CD4-positive, alpha-beta T cell treated with Interleukin-2 at 100 ng/mL for 4 hours (primary cell): ENCODE measurements around the gene GLRX.

ENCODE experiments used
- DNase-seq: peaks from one replicate; pipeline ENCODE4 v3.0.0-alpha.2; 2020; ENCODE audit warnings: low spot score

Gene GLRX

DNA sequence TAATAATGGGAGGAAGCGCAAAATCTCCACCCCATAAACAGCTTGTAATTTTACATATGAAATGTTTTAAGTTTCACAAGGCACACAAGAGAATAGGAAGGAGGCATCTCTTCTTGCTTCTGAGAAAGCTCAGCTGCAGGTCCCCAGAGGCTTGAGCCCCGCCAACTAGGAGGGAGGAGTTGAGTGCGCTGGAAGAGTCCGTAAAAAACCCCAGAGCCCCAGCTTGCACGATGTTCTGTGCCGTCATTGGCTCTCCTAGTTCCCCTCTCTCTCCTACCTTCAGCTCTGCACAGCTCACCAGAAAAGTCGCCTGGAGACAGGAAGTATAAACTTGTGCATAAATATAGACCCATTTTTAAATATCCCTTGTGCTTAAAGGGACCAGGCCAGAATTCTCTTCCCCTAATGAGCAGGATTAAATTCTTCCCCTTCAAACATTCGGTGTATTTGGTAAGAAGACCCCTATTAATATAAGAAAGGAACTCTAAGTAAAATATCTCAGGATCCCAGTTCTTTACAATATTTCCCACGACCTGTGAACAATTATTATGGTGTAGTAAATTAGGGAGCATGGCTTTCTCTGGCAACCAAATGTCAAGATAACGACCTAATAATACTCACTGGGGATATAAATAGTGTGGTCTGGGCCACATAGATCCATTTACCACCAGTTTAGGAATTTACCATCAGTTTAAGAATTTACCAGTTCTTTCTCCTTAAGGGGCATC is 13.7 kb downstream of the GLRX start:
- DNase-seq, result peak; percentile 89

DNA sequence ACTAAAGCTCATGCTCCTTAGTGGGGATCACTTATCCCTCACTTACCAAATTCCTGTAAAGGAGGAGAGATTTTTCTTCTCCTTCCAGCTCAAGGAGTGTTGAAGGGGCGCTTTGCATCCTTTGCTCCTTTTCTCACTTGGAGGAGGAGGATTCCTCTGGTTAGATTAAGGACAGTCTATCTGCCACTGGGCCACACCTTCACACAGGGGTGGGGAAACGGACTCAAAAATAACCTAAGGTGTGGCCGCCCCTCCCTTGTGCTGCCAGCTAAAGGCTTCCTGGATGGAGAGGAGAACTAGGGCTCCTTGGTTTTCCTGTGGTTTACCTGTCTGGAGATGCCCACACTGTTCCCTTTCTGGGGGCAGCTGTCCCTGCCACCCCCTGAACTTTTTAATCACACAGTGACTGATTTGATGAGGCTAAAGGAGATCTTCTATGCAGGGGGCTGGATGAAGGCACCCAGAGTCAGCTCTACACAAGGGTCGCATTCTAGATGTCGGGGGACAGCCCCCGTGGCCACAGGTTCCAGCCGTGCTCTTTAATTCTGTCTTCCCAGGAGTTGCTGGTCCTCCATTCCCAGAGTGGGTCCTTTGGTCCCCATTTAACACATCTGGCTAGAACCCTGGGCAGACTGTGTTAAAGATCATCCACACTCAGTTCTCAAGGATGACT is 14.4 kb downstream of the GLRX start:
- no peak for DNase-seq

- no peak for DNase-seq
Measured at GRCh38 chr5:95806687-95807086, 15.8 kb downstream of the GLRX start.

DNA sequence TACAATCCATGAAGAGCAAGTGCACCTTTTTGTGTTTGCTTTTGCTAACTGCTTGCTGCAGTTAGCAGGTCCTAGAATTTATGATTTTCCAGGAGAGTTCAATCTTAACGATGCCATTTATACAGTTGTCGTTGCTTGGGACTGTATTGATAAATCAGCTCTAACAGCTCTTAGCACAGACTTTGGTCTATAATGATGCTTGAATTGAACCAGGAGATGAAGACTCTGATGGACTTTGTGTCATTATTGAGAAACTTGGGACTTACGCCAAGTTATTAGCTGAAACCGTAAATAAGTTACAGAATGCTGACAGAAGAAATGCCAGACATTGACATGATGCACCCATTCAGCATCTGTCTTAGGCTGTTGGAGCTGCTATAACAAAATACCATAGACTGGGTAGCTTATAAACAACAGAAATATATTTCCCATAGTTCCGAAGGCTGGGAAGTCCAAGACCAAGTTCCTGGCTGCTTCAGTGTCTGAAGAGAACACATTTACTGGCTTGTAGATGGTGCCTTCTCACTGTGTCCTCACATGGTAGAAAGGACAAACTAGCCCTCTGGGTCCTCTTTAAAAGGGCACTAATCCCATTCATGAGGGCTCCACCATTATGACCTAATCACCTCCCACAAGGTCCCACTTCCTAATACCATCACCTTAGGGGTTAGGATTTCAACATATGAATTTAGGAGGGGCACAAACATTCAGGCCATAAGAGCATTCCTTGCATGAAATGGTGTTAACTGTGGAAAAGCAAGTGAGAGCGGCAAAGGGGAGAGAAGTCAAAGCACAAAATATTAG is 17.6 kb downstream of the GLRX start:
- DNase-seq, result no peak

DNA sequence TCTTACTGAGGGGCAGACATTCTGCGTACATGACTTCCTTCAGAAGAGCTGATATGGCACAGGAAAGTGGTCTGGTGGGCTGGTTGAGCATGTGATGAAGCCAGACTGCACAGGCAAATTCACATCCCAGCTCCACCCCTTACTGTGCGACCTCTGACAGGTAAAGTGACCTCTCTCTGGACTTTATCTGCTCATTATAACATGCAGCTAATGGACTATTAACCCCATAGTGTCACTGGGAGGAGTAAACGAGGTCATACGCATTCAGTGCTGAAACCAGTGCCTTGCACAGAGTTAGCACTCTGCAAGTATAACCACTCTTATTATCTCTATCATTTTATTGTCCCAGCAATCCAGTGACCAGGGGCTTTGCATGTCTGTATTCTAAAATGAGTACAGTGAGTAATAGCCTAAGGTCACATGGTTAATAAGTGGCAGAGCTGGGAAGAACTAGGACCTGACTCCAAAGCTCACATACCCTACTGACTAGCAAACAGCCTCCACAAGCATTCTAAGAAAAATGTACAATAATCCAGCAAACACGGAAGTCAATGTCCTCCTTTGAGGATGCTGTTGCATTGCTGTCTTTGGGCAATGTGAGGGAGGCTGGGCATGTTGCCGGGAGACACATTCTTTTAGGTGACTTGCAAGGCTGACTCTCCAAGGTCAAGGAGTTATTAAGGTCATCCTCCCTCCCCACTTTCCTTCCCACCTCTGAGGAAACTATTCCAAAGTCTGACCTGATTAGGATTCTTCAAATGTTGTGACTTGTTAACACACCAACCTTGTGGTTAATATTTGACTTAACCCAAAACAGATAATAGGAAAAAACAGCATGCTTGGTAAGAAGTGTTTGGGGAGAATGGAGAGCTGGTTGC is 19.0 kb downstream of the GLRX start:
- no peak for DNase-seq

DNA sequence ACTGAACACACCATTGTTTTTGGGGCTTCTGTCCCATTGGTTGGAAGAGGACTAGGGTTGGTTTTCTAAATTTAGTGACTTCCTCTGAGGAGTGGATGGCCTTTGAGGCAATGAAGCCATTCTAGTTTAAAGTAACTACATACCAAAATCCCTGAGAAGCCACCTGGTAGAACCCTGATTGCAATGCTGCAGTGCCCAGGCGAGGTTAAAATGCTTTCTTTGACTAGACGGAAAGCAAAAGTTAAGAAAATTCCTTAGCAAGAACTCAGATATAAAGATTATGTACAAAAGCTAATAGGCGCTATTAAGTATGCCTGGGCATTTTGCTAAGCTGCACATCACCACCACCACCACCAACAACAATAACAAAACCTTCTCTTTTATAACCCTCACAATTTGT is 20.6 kb downstream of the GLRX start:
- no peak for DNase-seq

GRCh38 chr5:95801532-95801931 is 21.0 kb downstream of the GLRX start:
- no peak for DNase-seq

- no peak for DNase-seq
Measured at GRCh38 chr5:95800553-95800952, 22.0 kb downstream of the GLRX start.

DNA sequence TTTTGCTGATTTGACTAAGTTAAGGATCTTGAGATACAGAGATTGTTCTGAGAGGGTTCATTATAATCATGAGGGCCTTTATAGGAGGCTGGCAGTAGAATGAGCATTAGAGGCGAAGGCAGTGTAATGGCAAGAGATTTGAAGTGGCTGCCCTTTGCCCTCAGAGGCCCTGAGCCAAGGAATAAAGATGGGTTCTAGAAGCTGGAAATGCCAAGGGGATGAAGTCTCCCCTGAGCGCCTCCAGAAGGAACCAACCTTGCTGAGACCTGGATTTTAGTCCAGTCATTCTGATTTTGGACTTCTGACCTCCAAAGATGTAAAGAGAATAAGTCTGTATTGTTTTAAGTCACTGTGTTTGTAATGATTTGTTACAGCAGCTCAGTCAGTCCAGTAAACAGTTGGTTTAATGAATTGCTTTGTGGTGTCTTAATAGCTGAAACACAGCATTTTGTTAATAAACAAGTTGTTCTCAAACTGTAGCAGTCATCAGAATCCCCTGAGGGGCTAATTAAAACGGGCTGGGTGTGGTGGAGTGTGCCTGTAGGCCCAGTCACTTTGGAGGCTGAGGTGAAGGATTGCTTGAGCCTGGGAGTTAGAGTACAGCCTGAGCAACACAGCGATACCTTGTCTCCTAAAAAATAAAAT is 23.2 kb downstream of the GLRX start:
- no peak for DNase-seq

DNA sequence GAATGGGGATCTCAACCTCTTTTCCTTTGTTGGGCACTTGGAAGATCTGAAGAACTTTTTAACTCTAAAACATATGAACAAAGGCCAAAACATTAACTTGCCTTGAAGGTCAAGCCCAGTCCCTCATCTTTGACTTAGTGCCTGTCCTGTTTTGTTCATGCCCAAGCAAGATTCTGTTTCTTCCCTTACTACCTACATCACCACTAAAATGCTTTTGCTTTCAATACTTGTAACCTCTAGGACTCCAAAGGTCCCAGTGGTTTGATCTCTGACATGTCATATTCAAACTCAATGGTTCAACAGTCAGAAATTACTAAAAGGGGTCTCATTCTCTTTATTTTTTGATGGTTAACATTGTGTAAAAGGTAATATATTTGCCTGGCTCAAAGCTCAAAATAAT is 24.0 kb downstream of the GLRX start:
- no peak for DNase-seq

DNA sequence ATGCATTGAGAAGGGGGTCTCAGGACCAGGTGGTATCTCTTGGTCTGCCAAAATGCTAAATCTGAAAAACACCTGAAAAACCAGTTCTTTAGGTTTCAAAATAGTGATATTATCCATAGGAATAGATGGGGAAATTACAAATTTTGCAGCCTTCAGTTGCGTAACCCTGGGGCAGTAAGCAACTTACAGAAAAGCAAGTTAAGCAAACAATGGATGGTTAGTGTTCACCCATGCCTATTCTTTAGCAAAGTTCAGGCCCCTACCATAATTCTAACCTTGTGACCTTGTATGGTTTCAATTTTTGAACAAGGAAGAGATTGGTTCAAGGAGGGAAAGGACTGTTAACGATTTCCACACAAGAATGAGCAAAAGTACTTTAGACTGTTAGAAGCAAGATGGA is 24.5 kb downstream of the GLRX start:
- no peak for DNase-seq

GRCh38 chr5:95797301-95797700 is 25.2 kb downstream of the GLRX start:
- DNase-seq, result no peak

DNA sequence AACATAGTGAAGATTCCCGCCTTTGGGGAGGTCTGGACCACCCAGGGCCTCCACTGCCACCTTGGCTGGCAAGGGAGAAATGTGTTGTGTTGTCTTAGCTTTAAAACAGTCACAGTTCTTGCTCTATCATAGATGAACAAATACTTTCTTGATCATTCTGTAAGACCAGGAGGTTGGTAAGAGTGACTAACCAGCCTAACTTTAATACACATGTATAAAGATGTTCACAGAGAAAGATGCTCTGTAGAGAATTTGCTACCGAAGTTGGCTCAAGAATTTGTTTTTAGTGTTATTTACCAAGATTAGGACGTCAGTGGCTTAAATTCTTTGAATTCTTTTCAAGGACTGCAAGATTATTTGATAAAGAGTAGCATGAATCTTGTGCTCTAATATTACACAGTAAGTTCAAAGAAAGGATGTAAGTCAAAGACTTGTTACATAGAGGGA is 28.4 kb downstream of the GLRX start:
- DNase-seq, result no peak

- no peak for DNase-seq
Measured at GRCh38 chr5:95791751-95792150, 30.8 kb downstream of the GLRX start.

DNA sequence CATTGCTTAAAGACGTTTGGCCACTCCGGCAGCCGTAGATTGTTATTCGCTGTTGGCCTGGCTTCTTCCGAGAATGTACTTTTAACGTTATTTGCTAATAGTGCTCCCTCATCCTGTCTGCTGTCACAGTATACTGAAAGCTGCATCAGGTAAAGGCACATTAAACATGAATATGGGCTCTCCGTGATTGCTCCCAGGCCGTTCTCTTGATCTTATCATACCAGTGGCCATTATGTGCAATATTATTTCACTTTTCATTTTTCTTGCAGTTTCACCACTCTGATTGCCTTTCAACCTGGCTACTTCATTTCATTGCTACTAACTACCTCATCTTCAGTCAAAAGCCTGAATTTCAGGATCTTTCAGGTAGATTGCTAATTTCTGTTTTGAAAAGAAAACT is 34.0 kb downstream of the GLRX start:
- no peak for DNase-seq

GRCh38 chr5:95786821-95787418 is 35.6 kb downstream of the GLRX start:
- DNase-seq, result no peak

DNA sequence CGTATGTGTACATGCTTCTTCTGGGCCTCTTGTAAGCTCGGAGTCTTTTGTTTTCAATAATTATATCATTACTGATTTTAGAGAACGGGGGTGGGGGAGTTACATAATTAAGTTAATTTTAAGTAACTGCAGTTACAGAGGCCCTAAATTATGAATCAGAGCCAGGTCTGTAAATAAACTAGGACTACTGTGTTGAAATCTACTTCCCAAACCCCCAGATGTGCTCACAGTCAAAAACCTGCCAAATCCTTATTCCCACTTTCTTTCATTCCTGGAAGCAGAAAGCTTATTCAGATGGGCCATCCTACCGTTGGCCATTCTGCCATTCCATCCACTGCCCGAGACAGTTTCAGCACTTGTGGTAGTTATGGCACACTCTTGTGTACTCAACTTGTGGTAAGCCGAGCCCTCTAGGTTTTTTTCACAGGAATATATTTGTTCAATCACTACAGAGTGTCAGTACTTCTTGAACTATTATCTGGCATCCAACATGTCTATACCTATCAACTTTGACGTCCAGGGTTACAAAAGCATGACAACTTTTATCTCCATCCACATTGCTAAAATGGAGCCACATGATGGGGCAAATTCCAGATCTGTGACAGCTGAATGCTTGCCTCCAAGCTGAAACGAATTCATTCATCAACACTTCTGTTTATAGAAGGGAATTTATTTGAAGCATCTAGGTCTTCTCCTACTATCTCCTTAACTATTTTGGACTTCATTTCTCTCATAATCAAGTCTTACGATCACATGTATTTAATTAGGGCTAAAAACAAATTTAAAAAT is 37.8 kb downstream of the GLRX start:
- no peak for DNase-seq

DNA sequence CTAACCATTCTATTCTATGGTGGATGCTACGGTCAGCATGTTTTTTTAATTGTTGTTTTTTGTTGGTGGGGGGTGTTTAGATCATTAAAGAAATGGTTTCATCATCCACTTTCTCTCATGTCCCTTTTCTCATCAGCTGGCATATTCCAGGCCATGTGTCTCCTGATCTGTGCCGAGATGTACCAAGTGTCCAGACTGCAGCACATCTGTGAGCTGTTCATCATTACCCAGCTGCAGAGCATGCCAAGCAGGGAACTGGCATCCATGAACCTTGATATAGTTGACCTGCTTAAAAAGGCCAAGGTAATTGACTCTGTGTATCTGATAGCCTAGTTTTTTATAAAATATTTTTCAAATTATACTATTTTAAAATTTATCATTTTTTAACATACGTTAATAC is 38.9 kb downstream of the GLRX start:
- no peak for DNase-seq

DNA sequence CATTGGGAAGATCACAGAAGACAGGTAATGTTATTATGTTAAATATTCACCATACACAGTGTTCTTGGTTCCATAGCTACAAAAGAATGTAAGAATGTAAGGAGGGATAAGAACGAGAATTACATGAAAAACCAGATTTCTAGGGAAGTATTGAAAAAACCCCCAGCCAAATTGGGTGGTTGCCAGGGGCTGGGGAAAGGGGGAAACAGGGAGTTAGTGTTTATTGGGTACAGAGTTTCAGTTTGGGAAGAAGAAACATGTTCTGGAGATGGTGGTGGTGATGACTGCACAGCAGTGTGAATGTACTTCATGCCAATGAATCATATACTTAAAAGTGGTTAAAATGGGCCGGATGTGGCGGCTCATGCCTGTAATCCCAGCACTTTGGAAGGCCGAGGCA is 40.3 kb downstream of the GLRX start:
- no peak for DNase-seq

GRCh38 chr5:95781101-95781583 is 41.4 kb downstream of the GLRX start:
- peak; percentile 80 for DNase-seq
